OCI-LY3 (cell line): ENCODE data around the gene TSACC.

Experiments
- H2AFZ ChIP-seq: fragments of 200-600, 300-600 bp; shearing (Covaris generic); 2 replicates; pipeline ENCODE4 v1.6.0; 2014; ENCODE audit warnings: antibody characterized with exemption, low read depth, low read length
- H3K27ac ChIP-seq: fragments of 200-600, 300-600 bp; sonication (generic); 2 replicates; pipeline ENCODE4 v1.5.1; 2014; ENCODE audit warnings: mild to moderate bottlenecking, low read length, moderate library complexity, mixed read lengths
- H3K27me3 ChIP-seq: fragments of 200-600, 300-600 bp; sonication (generic); 2 replicates; pipeline ENCODE4 v1.6.1; 2014; ENCODE audit warnings: low read depth, low read length, mixed read lengths
- H3K36me3 ChIP-seq: fragments of 200-600, 300-600 bp; sonication (generic); replicated peaks from 2 replicates; pipeline ENCODE3; 2014; ENCODE audit warnings: low read depth, low read length, mixed read lengths
- H3K4me1 ChIP-seq: fragments of 300-600, 200-600 bp; sonication (generic); 2 replicates; pipeline ENCODE4 v1.6.1; 2014; ENCODE audit warnings: low read length, mixed read lengths
- H3K4me2 ChIP-seq: fragments of 200-600, 300-600 bp; sonication (generic); 2 replicates; pipeline ENCODE4 v1.6.1; 2014; ENCODE audit warnings: low read length, mixed read lengths
- H3K4me3 ChIP-seq: fragments of 300-600, 200-600 bp; sonication (generic); 2 replicates; pipeline ENCODE4 v1.5.1; 2014; ENCODE audit warnings: antibody characterized with exemption, mild to moderate bottlenecking, low read length, moderate library complexity
- H3K79me2 ChIP-seq: fragments of 300-600, 200-600 bp; shearing (Covaris generic); 2 replicates; pipeline ENCODE4 v1.6.1; 2014; ENCODE audit warnings: mild to moderate bottlenecking, low read length, mixed read lengths
- H3K9ac ChIP-seq: fragments of 300-600, 200-600 bp; shearing (Covaris generic); 2 replicates; pipeline ENCODE4 v1.6.0; 2014; ENCODE audit warnings: mild to moderate bottlenecking, low read length, moderate library complexity
- H3K9me3 ChIP-seq: fragments of 200-600, 300-600 bp; shearing (Covaris generic); 2 replicates; pipeline ENCODE4 v1.6.1; 2014; ENCODE audit warnings: low read length, mixed read lengths; ENCODE audit not compliant: insufficient read depth
- H4K20me1 ChIP-seq: fragments of 200-600, 300-600 bp; sonication (generic); 2 replicates; pipeline ENCODE4 v1.6.1; 2016; ENCODE audit warnings: low read length, mixed read lengths; ENCODE audit not compliant: insufficient read depth
- EZH2phosphoT487 ChIP-seq: fragments of 200-600 bp; shearing (Covaris generic); IDR thresholded peaks from 2 replicates; pipeline ENCODE4 v1.6.1; 2018; ENCODE audit warnings: antibody characterized with exemption, mixed run types, low read depth
- TF ChIP-seq, protein P1 (sequence below): fragments of 200-600, 300-600 bp; sonication (generic); IDR thresholded peaks from 2 replicates; pipeline ENCODE4 v1.5.1; 2014; ENCODE audit warnings: antibody characterized with exemption, low read length, low read depth

Gene TSACC

DNA sequence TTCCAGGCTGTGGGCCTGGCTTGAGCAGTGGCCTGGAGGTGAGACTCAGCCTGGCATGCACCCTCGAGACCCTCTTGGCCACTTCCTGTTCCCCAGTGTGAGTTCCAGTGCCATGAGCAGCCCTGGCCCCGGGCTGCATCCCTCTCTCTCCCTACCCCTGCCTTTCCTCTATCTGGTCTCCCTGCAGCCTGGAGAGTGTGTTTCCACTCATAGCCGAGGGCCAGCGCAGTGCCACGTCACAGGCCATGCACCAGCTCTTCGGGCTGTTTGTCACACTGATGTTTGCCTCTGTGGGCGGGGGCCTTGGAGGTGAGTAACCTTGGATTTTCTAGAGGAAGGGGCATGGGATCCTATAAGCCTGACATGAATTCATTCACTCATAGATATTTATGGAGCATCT is 44.2 kb downstream of the TSACC start:
- no peaks in the 10 kb centered on the region for H3K36me3 ChIP-seq
- H3K4me1 ChIP-seq, result peaks cover 9% of the 10 kb centered on the region; the same call in 1 of the 2 replicates
- 0 out of 2 replicates have a peak overlapping the region, but pooled peaks have one; percentile 23 for H3K4me2 ChIP-seq
- H3K79me2 ChIP-seq, result no peaks in the 10 kb centered on the region
- H2AFZ ChIP-seq, result peak overlapping the region; percentile 62
- H3K27me3 ChIP-seq, result no peaks in the 10 kb centered on the region
- H3K27ac ChIP-seq, result no peak overlapping the region
- H4K20me1 ChIP-seq, result no peaks in the 10 kb centered on the region
- no peak overlapping the region for H3K4me3 ChIP-seq
- no peaks in the 10 kb centered on the region for H3K9me3 ChIP-seq
- TF ChIP-seq, protein P1, sequence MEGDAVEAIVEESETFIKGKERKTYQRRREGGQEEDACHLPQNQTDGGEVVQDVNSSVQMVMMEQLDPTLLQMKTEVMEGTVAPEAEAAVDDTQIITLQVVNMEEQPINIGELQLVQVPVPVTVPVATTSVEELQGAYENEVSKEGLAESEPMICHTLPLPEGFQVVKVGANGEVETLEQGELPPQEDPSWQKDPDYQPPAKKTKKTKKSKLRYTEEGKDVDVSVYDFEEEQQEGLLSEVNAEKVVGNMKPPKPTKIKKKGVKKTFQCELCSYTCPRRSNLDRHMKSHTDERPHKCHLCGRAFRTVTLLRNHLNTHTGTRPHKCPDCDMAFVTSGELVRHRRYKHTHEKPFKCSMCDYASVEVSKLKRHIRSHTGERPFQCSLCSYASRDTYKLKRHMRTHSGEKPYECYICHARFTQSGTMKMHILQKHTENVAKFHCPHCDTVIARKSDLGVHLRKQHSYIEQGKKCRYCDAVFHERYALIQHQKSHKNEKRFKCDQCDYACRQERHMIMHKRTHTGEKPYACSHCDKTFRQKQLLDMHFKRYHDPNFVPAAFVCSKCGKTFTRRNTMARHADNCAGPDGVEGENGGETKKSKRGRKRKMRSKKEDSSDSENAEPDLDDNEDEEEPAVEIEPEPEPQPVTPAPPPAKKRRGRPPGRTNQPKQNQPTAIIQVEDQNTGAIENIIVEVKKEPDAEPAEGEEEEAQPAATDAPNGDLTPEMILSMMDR, result no peak
- no peak for TF ChIP-seq EZH2phosphoT487
- no peak overlapping the region for H3K9ac ChIP-seq

DNA sequence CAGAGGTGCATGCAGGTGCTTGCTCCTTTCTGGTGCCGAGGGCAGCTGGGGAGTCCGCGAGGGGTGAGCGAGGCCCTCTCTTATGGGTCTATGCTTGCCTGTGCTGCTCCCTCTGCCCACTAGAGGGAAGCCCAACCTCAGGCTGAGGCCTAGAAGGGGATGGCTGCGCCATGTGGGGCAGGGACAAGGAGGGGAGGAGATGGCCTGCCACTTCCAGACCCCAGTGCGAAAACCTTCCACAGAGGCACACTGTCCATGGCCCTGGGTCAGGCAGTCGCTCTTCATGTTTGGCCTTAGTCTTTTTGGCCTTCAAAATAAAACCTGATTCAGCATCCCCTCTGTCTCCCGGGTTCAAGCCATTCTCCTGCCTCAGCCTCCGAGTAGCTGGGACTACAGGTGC is 44.7 kb downstream of the TSACC start:
- no peak for TF ChIP-seq EZH2phosphoT487
- TF ChIP-seq, protein P1, result peak; percentile 94
- Histone ChIP-seq H3K4me1 (peaks cover 9% of the 10 kb centered on the region; the same call in 1 of the 2 replicates), H3K27me3 (no peaks in the 10 kb centered on the region), H3K27ac (no peak overlapping the region), H4K20me1 (no peaks in the 10 kb centered on the region), H3K4me3 (no peak overlapping the region), H2AFZ (peak overlapping the region; percentile 62), H3K36me3 (no peaks in the 10 kb centered on the region), H3K4me2 (0 out of 2 replicates have a peak overlapping the region, but pooled peaks have one; percentile 23), H3K79me2 (no peaks in the 10 kb centered on the region), H3K9ac (no peak overlapping the region), H3K9me3 (no peaks in the 10 kb centered on the region)

DNA sequence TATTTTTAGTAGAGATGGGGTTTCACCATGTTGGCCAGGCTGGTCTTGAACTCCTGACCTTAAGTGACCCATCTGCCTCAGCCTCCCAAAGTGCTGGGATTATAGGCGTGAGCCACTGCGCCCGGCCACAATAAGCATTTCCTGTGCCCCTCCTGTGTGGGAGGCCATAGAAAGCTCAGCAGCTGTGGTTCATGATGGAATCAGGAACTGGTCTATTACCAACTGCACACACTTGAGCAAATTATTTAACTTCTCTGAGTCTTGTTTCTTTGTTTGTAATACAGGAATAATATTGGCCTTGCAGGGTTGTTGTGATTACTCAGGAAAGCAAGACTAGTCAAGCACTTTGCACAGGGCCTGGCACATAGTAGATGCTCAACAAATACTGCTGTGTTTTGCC is 45.7 kb downstream of the TSACC start:
- Histone ChIP-seq H3K9ac (no peak overlapping the region), H3K4me2 (no peak overlapping the region), H2AFZ (no peak overlapping the region), H3K4me1 (peaks cover 9% of the 10 kb centered on the region; the same call in 1 of the 2 replicates), H3K36me3 (no peaks in the 10 kb centered on the region), H3K79me2 (no peaks in the 10 kb centered on the region), H3K4me3 (no peak overlapping the region), H3K27ac (no peak overlapping the region), H3K27me3 (no peaks in the 10 kb centered on the region), H4K20me1 (no peaks in the 10 kb centered on the region), H3K9me3 (no peaks in the 10 kb centered on the region)
- no peak for TF ChIP-seq EZH2phosphoT487
- TF ChIP-seq, protein P1, result no peak

DNA sequence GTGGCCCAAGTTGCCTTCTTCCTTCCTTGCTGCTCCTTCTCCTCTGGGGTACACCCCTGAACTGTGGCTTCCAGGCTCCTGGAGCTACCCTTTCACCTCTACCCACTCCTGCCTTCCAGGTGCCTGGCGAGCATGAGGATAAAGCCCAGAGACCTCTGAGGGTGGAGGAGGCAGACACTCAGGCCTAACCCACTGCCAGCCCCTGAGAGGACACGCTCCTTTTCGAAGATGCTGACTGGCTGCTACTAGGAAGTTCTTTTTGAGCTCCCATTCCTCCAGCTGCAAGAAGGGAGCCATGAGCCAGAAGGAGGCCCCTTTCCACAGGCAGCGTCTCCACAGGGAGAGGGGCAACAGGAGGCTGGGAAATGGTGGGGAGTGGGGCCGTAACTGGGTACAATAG is 46.3 kb downstream of the TSACC start:
- no peak overlapping the region; the same call in 1 of the 2 replicates for H2AFZ ChIP-seq
- H3K9me3 ChIP-seq, result no peaks in the 10 kb centered on the region
- H3K79me2 ChIP-seq, result no peaks in the 10 kb centered on the region
- H3K27ac ChIP-seq, result no peak overlapping the region
- peaks cover 9% of the 10 kb centered on the region; the same call in 1 of the 2 replicates for H3K4me1 ChIP-seq
- H3K4me3 ChIP-seq, result no peak overlapping the region
- H3K27me3 ChIP-seq, result no peaks in the 10 kb centered on the region
- no peak overlapping the region for H3K4me2 ChIP-seq
- H4K20me1 ChIP-seq, result no peaks in the 10 kb centered on the region
- H3K36me3 ChIP-seq, result no peaks in the 10 kb centered on the region
- TF ChIP-seq, protein P1, result no peak
- no peak for TF ChIP-seq EZH2phosphoT487
- H3K9ac ChIP-seq, result no peak overlapping the region
